Measurements from ENCODE around the gene ITK. TPM values are rescaled to one million over a fixed set of nuclear protein-coding genes. Genes with fewer than 3 reads are reported as not detected.
"Not testable (repeated sequence)": the region's sequence is repeated elsewhere in the genome, so short reads cannot be mapped to it uniquely, and the experiment has no call there.

ITK gene
- polyA plus RNA-seq, 1 donor (not counting 4 experiments of a cell fraction or from before 2014, with no cell fraction given): not detected

GRCh38 chr5:157204765-157205164 lies 24.1 kb downstream of the ITK start:
- Histone ChIP-seq H3K4me3 (ENCODE audit: control insufficient read depth in 2 of 3, extremely low read depth in 1 of 3, insufficient read depth in 2 of 3, low read depth in 1 of 3, low read length in 3 of 3) (no peak overlapping the region), H3K79me2 (ENCODE audit: control insufficient read depth, insufficient read depth, low read length) (no peaks in the 10 kb centered on the region), H3K9me3 (ENCODE audit: control insufficient read depth, low read depth, low read length) (no peaks in the 10 kb centered on the region), H3K27ac (ENCODE audit: control insufficient read depth, insufficient read depth, low read length) (no peak overlapping the region), H3K36me3 (ENCODE audit: control insufficient read depth in 2 of 2, extremely low read depth in 1 of 2, insufficient read depth in 2 of 2, low read length in 2 of 2) (no peaks in the 10 kb centered on the region), H3K9ac (ENCODE audit: control insufficient read depth, extremely low read depth, insufficient read depth, low read length) (no peak overlapping the region), H4K20me1 (ENCODE audit: control insufficient read depth, extremely low read depth, insufficient read depth, low read length) (no peaks in the 10 kb centered on the region), H2AFZ (ENCODE audit: control insufficient read depth, low read length) (no peak overlapping the region), H3K4me2 (ENCODE audit: control insufficient read depth, extremely low read depth, insufficient read depth, low read depth, low read length) (no peak overlapping the region), H3K4me1 (ENCODE audit: control insufficient read depth, extremely low read depth, insufficient read depth, low read length) (no peaks in the 10 kb centered on the region), H3K9me1 (ENCODE audit: control insufficient read depth, extremely low read depth, insufficient read depth, low read length) (no peaks in the 10 kb centered on the region), H3K27me3 (ENCODE audit: control insufficient read depth, extremely low read depth, insufficient read depth, low read length) (no peaks in the 10 kb centered on the region)
- dilution Hi-C loops (cut with MboI; ENCODE audit: extremely low pct_ligation_motif_present, low sequenced_read_pairs): no loop called here
- no peak for TF ChIP-seq EZH2 (IDR thresholded peaks at IDR 0.05; ENCODE audit: low read length)
- TF ChIP-seq CTCF (optimal IDR thresholded peaks at IDR 0.05 in 1 of 3, IDR thresholded peaks at IDR 0.05 in 1 of 3, conservative IDR thresholded peaks at IDR 0.05 in 1 of 3; ENCODE audit: extremely low read depth in 1 of 3, insufficient read depth in 2 of 3, low read length in 3 of 3): no peak
- FAIRE-seq (no peak), DNase-seq (ENCODE audit: low read depth, low spot score) (no peak)

DNA sequence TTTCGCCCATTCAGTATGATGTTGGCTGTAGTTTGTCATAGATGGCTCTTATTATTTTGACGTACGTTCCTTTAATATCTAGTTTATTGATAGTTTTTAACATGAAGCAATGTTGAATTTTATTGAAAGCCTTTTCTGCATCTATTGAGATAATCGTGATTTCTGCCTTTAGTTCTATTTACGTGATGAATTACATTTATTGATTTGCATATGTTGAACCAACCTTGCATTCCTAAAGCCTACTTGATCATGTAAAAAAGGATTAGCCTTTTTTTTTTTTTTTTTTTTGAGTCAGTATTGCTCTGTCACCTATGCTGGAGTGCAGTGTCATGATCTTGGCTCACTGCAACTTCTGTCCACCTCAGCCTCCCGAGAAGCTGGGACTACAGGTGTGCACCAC lies 25.1 kb downstream of the ITK start:
- Histone ChIP-seq H2AFZ (ENCODE audit: control insufficient read depth, low read length) (no peak overlapping the region), H4K20me1 (ENCODE audit: control insufficient read depth, extremely low read depth, insufficient read depth, low read length) (no peaks in the 10 kb centered on the region), H3K9ac (ENCODE audit: control insufficient read depth, extremely low read depth, insufficient read depth, low read length) (no peak overlapping the region), H3K27me3 (ENCODE audit: control insufficient read depth, extremely low read depth, insufficient read depth, low read length) (no peaks in the 10 kb centered on the region), H3K27ac (ENCODE audit: control insufficient read depth, insufficient read depth, low read length) (no peak overlapping the region), H3K4me3 (ENCODE audit: control insufficient read depth in 2 of 3, extremely low read depth in 1 of 3, insufficient read depth in 2 of 3, low read depth in 1 of 3, low read length in 3 of 3) (no peak overlapping the region), H3K4me2 (ENCODE audit: control insufficient read depth, extremely low read depth, insufficient read depth, low read depth, low read length) (no peak overlapping the region), H3K9me3 (ENCODE audit: control insufficient read depth, low read depth, low read length) (no peaks in the 10 kb centered on the region), H3K79me2 (ENCODE audit: control insufficient read depth, insufficient read depth, low read length) (no peaks in the 10 kb centered on the region), H3K4me1 (ENCODE audit: control insufficient read depth, extremely low read depth, insufficient read depth, low read length) (no peaks in the 10 kb centered on the region), H3K36me3 (ENCODE audit: control insufficient read depth in 2 of 2, extremely low read depth in 1 of 2, insufficient read depth in 2 of 2, low read length in 2 of 2) (no peaks in the 10 kb centered on the region), H3K9me1 (ENCODE audit: control insufficient read depth, extremely low read depth, insufficient read depth, low read length) (no peaks in the 10 kb centered on the region)
- no peak for TF ChIP-seq CTCF (optimal IDR thresholded peaks at IDR 0.05 in 1 of 3, IDR thresholded peaks at IDR 0.05 in 1 of 3, conservative IDR thresholded peaks at IDR 0.05 in 1 of 3; ENCODE audit: extremely low read depth in 1 of 3, insufficient read depth in 2 of 3, low read length in 3 of 3)
- no peak for TF ChIP-seq EZH2 (IDR thresholded peaks at IDR 0.05; ENCODE audit: low read length)
- no peak for FAIRE-seq
- DNase-seq (ENCODE audit: low read depth, low spot score): no peak
- dilution Hi-C loops (cut with MboI; ENCODE audit: extremely low pct_ligation_motif_present, low sequenced_read_pairs): no loop called here

DNA sequence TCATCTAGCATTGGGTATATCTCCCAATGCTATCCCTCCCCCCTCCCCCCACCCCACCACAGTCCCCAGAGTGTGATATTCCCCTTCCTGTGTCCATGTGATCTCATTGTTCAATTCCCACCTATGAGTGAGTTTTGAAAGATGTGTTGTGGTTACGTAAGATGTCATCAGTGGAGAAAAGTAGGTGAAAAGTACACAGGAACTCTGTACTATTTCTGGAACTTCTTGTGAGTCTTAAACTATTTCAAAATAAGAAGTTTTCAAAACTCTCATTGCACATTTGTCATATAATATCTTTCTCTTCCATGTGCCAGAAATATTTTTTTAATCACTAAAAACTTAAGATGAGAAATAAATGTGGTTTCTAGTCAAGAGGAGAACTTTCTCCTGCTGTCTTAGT lies 30.0 kb downstream of the ITK start:
- FAIRE-seq; dilution Hi-C loops (cut with MboI; ENCODE audit: extremely low pct_ligation_motif_present, low sequenced_read_pairs): not testable (repeated sequence)

More for the DNA sequence above, 30.0 kb downstream of the ITK start:
- not testable (repeated sequence) for DNase-seq (ENCODE audit: low read depth, low spot score); H3K9ac ChIP-seq (ENCODE audit: control insufficient read depth, extremely low read depth, insufficient read depth, low read length); H2AFZ ChIP-seq (ENCODE audit: control insufficient read depth, low read length); H3K9me1 ChIP-seq (ENCODE audit: control insufficient read depth, extremely low read depth, insufficient read depth, low read length); H3K4me3 ChIP-seq (ENCODE audit: control insufficient read depth in 2 of 3, extremely low read depth in 1 of 3, insufficient read depth in 2 of 3, low read depth in 1 of 3, low read length in 3 of 3); H3K4me1 ChIP-seq (ENCODE audit: control insufficient read depth, extremely low read depth, insufficient read depth, low read length); H3K27me3 ChIP-seq (ENCODE audit: control insufficient read depth, extremely low read depth, insufficient read depth, low read length); H3K36me3 ChIP-seq (ENCODE audit: control insufficient read depth in 2 of 2, extremely low read depth in 1 of 2, insufficient read depth in 2 of 2, low read length in 2 of 2); H3K9me3 ChIP-seq (ENCODE audit: control insufficient read depth, low read depth, low read length); H4K20me1 ChIP-seq (ENCODE audit: control insufficient read depth, extremely low read depth, insufficient read depth, low read length); H3K79me2 ChIP-seq (ENCODE audit: control insufficient read depth, insufficient read depth, low read length); H3K4me2 ChIP-seq (ENCODE audit: control insufficient read depth, extremely low read depth, insufficient read depth, low read depth, low read length); H3K27ac ChIP-seq (ENCODE audit: control insufficient read depth, insufficient read depth, low read length)
